A172 (cell line): ENCODE results near the gene VPS4A. TPM values are rescaled to one million over a fixed set of nuclear protein-coding genes. Genes with fewer than 3 reads are reported as not detected.
"Not testable (repeated sequence)": the region's sequence is repeated elsewhere in the genome, so short reads cannot be mapped to it uniquely, and the experiment has no call there.

ENCODE experiments used
- DNase-seq: peaks from one replicate; pipeline ENCODE4 v3.0.0-alpha.2; 2015; ENCODE audit warnings: low spot score
- total RNA-seq: library from RNA; depleted of rRNA; stranded (reverse); fragments of >200 nt; shearing (Covaris generic); gene quantifications from 2 replicates; pipeline ENCODE4 v1.2.3, GENCODE V29; 2014; rRNA removed

VPS4A gene
- 58.0 and 59.3 TPM in 2 replicates for total RNA-seq

- peak; percentile 88 for DNase-seq
These were observed at the start of gene VPS4A for GRCh38 chr16:69310653-69311532. VPS4A (plus strand) TSS chr16:69311350; CDS start chr16:69311512, 162 bp downstream.

GRCh38 chr16:69266334-69267063 is 44.7 kb upstream of the VPS4A start:
- DNase-seq: no peak

- DNase-seq: no peak
These were observed 43.5 kb upstream of the VPS4A start for GRCh38 chr16:69267633-69268032.

GRCh38 chr16:69270395-69270794 is 40.8 kb upstream of the VPS4A start:
- no peak for DNase-seq

GRCh38 chr16:69270831-69271230 is 40.3 kb upstream of the VPS4A start:
- no peak for DNase-seq

GRCh38 chr16:69273009-69273408 is 38.1 kb upstream of the VPS4A start:
- no peak for DNase-seq

- no peak for DNase-seq
These were observed 36.4 kb upstream of the VPS4A start for GRCh38 chr16:69274699-69275235.

GRCh38 chr16:69276148-69277115 is 34.7 kb upstream of the VPS4A start:
- DNase-seq: peak; percentile 19

GRCh38 chr16:69277413-69277812 is 33.7 kb upstream of the VPS4A start:
- no peak for DNase-seq

GRCh38 chr16:69283851-69284250 is 27.3 kb upstream of the VPS4A start:
- DNase-seq: no peak

GRCh38 chr16:69285240-69285639 is 25.9 kb upstream of the VPS4A start:
- DNase-seq: no peak

GRCh38 chr16:69286941-69287713 is 24.0 kb upstream of the VPS4A start:
- peak; percentile 35 for DNase-seq

GRCh38 chr16:69291657-69292056 is 19.5 kb upstream of the VPS4A start:
- not testable (repeated sequence) for DNase-seq

- no peak for DNase-seq
These were observed 17.7 kb upstream of the VPS4A start for GRCh38 chr16:69293401-69293800.

GRCh38 chr16:69294051-69294450 is 17.1 kb upstream of the VPS4A start:
- no peak for DNase-seq

GRCh38 chr16:69296771-69297170 is 14.4 kb upstream of the VPS4A start:
- DNase-seq: not testable (repeated sequence)

- no peak for DNase-seq
These were observed 12.9 kb upstream of the VPS4A start for GRCh38 chr16:69298261-69298660.

GRCh38 chr16:69301187-69301586 is 10.0 kb upstream of the VPS4A start:
- no peak for DNase-seq

GRCh38 chr16:69301861-69302260 is 9.3 kb upstream of the VPS4A start:
- DNase-seq: no peak

- no peak for DNase-seq
These were observed 8.8 kb upstream of the VPS4A start for GRCh38 chr16:69302301-69302700.

- no peak for DNase-seq
These were observed 5.1 kb upstream of the VPS4A start for GRCh38 chr16:69306031-69306430.
